ACHN (cell line): Measurements from ENCODE around the gene EIF5B.
"Not testable (repeated sequence)": the region's sequence is repeated elsewhere in the genome, so short reads cannot be mapped to it uniquely, and the experiment has no call there.

Experiments used
- DNase-seq: peaks from one replicate; pipeline ENCODE4 v3.0.0-alpha.2; 2015
- in situ Hi-C: cut with HindIII; loops from 2 replicates; pipeline ENCODE4 v1.10.0; 2017; ENCODE audit warnings: low sequenced_read_pairs, low pct_ligation_motif_present, low pct_unique_long_range_greater_than_20kb

EIF5B gene, protein sequence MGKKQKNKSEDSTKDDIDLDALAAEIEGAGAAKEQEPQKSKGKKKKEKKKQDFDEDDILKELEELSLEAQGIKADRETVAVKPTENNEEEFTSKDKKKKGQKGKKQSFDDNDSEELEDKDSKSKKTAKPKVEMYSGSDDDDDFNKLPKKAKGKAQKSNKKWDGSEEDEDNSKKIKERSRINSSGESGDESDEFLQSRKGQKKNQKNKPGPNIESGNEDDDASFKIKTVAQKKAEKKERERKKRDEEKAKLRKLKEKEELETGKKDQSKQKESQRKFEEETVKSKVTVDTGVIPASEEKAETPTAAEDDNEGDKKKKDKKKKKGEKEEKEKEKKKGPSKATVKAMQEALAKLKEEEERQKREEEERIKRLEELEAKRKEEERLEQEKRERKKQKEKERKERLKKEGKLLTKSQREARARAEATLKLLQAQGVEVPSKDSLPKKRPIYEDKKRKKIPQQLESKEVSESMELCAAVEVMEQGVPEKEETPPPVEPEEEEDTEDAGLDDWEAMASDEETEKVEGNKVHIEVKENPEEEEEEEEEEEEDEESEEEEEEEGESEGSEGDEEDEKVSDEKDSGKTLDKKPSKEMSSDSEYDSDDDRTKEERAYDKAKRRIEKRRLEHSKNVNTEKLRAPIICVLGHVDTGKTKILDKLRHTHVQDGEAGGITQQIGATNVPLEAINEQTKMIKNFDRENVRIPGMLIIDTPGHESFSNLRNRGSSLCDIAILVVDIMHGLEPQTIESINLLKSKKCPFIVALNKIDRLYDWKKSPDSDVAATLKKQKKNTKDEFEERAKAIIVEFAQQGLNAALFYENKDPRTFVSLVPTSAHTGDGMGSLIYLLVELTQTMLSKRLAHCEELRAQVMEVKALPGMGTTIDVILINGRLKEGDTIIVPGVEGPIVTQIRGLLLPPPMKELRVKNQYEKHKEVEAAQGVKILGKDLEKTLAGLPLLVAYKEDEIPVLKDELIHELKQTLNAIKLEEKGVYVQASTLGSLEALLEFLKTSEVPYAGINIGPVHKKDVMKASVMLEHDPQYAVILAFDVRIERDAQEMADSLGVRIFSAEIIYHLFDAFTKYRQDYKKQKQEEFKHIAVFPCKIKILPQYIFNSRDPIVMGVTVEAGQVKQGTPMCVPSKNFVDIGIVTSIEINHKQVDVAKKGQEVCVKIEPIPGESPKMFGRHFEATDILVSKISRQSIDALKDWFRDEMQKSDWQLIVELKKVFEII

DNA sequence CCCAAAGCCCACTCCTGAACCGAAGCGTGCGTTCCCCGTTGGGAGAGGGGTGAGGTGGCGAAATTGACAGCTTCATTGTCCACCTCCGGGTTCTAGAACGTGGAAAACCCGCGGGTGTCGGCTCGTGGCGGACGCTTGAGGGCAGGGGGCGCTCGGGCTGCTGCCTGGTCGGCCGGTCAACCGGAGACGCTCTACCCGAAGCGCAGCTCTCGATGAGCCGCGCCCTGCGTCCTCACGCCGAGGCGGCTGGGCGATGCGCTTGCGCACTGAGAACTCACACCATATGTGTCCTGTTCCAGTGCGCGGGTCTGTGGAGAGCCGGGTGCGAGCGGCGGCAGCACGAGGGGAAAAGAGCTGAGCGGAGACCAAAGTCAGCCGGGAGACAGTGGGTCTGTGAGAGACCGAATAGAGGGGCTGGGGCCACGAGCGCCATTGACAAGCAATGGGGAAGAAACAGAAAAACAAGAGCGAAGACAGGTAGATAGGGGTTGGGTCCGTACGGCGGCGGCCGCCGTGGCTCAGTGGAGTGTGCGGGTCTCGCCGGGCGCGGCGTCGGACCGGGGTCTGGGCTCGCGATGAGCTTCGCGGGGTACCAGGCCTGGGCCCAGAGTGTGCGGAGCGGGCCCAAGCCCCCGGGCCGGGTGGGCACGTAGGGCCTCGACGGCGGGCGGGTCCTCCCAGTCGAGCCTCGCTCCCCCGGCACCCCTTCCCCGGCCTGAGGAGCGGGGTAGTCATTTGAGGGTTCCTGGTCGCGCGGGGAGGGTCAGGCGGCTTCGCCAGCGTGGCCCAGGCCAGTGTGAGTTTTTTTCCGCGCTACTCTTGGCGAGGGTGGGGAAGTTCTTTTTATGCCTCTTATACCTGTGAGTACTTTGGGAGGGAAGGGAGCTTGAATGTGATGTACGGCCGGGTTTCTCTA, at the start of gene EIF5B:
Gene EIF5B, plus strand, starts transcription at position 277 of the 916 bp plus-strand sequence. Its CDS starts 166 bp downstream, at position 443.
- DNase-seq, result peak; percentile 98
- in situ Hi-C loops, result no loop called here

DNA sequence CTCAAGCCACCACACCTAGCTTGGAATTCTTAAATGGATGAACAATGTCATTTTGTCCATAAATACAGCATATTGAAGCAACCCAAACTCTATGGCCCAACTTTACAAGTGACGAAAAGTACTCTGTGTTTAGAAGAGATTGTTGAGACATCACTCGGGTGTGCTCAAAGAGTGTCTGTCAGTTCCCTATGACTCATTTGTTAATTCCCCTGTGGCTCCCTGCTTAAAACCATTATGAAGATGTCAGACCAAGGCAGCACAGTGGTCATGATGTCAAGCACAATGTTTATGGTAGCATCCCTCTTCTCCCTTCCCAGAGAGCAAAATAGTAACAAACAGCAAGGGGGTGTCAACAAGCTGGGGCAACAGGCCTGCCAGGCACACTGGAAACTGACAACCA, 39.2 kb upstream of the EIF5B start:
- no peak for DNase-seq
- in situ Hi-C loops, result no loop called here

DNA sequence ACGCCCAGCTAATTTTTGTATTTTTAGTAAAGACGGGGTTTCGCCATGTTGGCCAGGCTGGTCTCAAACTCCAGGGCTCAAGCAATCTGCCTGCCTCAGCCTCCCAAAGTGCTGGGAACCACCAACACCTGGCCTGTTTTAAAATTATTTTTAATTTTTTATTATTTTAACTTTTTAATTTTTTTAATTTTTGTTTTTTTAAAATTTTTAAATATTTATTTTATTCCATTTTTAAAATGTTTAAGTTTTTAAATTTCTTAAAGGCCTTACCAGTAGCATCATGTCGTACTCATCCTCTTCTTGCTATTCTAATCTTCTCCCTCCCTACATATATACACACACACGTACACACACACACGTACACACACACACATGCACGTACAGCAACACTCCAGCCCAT, 37.6 kb upstream of the EIF5B start:
- in situ Hi-C loops, result no loop called here
- no peak for DNase-seq

DNA sequence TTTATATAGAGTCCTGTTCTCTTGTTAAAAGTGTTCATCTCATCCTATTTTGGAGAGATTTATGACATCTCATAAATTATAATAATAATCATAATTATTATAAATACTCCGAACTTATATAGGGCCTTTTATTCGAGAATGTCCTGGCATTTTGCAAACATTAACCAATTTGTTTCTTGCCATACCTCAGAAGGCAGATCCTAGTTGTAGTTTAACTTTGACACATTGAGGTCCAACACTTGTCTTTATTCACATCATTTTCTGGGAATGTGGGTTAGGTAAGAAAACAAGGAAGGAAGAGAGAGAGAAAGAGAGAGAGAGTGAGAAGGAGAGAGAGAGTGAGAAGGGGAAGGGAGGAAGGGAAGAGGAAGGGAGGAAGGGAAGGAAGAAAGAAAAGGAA, 36.1 kb upstream of the EIF5B start, which contains the start of gene LYG1:
Gene LYG1, minus strand, starts transcription at position 101 of the 400 bp plus-strand sequence. CDS start 5,527 bp downstream, outside the sequence.
- DNase-seq, in situ Hi-C loops: not testable (repeated sequence)

DNA sequence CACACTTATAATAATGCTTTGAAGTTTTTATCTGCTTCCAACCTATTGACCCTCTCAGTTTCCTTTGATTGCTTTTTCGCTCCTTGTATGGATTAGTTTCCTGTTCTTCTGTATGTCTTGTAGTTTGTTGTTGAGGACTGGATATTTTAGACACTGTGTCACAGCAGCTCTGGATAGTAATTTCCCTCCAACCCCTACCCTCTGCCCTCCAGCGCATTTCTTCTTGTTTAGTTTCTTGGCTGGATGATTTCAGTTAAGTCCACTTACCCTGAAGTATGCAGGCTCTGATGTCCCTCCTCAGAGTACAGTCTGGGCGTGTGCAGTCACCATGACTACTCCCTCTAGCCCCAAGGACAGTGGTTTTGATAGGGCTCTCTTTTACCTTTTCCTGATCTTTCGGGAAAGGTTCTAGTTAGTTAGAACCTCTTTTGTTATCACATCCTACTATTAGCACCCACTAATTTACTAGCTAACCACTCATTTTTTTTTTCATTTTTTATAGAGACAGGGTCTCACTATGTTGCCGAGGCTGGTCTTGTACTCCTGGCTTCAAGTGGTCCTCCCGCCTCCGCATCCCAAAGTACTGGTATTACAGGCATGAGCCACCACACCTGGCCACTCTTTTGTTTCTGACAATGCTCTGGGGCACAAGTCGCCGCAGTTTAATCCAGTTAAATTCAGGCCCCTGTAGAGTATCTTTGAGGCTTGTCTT, 19.9 kb upstream of the EIF5B start:
- no peak for DNase-seq
- in situ Hi-C loops, result no loop called here

DNA sequence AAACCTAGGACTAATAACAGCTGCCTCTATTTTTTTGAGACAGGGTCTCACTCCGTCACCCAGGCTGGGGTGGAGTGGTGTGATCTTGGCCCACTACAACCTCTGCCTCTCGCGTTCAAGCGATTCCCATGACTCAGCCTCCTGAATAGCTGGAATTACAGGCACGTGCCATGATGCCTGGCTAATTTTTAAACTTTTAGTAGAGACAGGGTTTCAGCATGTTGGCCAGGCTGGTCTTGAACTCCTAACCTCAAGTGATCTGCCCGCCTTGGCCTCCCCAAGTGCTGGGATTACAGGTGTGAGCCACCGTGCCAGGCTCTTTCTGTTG, 19.4 kb upstream of the EIF5B start:
- peak; percentile 24 for DNase-seq
- in situ Hi-C loops, result not testable (repeated sequence)

DNA sequence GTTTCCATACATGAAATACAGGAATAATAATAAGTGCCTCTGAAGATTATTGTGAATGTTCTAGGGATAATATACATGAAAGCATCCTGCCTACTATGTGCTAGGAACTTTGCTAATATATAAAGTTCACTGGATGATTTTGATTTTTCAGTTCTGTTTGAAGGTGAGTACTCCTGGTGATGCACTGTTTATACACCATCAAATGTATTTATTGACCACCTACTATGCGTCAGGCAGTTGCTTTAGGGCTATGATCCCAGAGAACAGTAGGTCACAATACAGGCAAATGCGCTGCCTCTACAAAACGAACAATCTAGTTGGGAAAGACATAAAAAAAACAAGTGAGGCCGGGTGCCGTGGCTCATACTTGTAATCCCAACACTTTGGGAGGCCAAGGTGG, 11.8 kb upstream of the EIF5B start:
- in situ Hi-C loops, result no loop called here
- DNase-seq, result no peak

DNA sequence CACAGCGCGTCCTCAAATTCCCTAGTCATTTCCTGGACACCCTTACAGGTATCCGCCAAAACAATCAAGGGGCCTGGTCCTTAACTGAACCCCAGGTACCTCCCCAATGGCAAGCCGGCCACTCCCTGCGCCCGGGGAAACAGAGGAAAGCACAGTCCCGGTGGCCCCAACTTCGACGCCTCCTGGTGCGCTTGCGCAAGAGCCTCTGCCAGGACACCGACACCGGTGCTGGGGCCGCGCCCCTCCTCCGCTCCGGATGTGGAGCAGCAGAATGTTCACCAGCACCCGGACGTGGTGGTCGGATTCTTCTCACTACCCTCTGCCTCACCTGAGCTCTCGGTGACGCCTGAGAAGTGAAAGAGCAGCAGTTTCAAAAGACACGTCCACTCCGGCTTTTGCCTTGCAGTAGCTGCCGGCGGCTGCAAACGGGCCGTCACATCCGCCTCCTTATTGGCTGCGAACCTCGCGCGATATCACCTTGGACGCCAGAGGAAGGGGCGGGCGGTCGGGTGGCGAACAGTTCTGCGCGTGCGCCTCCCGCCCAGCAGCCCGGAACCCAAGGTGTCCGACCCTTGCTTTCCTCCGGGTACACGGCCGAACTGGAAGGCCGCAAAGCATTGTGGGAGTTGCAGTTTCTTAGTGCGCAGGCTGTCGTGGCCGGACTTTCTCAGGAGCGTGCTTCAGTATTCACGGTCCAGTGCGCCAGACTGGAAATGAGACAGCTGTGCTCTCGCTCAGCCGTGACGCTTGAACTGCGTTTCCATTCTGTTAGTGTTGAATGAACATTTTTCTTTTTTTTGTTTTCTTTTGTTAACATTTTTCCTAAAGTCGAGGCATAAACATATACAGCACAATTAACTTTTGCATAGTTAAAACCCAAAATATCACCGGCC, 1.0 kb upstream of the EIF5B start, which contains the start of gene TXNDC9:
Gene TXNDC9, minus strand, starts transcription at position 423 of the 893 bp plus-strand sequence. CDS start 3,123 bp downstream, outside the sequence.
- in situ Hi-C loops, result no loop called here
- peak; percentile 100 for DNase-seq

DNA sequence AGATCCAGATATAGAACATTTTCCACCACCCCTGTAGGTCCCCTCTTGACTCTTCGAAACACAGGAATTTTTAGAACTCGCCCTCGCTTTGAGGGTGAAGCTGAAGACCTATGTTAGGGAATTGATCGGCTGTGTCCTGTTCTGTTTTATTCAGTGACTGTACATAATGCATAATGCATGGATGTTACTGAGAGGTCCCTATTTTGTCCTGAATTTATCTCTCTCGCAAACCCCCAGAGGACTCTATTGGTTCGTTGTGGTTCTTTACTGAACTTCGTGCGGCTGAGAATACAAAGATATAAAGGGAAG, 431 bp upstream of the EIF5B start:
- in situ Hi-C loops, result no loop called here

DNA sequence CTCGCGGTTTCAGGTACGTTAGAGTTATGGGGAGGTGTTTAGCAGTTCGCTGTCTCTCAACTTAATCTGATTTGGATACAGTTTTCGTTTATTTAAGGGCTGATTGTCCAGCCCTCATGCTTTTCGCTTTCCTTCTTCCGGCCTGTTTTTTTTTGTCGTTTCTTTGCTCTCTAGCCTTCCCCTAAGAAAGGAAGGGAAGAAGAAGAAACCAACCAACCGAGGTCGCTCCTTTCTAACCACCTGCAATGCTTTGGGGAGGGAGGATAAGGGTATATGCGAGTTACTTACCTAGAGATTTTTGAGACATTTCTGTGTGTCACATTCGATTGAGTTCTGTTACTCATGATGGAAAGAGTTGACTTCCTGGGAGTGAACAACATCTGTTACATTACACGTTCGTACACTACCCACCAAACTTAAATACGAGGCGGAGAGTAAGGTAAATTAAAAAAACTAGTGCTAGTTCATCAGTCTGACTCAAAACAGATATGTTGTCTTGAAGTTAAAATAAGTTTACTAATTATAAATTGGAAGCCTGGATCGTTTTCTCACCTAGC, 918 bp downstream of the EIF5B start:
- peak; percentile 43 for DNase-seq
- in situ Hi-C loops, result no loop called here

More for the DNA sequence above, 431 bp upstream of the EIF5B start:
- DNase-seq, result no peak

DNA sequence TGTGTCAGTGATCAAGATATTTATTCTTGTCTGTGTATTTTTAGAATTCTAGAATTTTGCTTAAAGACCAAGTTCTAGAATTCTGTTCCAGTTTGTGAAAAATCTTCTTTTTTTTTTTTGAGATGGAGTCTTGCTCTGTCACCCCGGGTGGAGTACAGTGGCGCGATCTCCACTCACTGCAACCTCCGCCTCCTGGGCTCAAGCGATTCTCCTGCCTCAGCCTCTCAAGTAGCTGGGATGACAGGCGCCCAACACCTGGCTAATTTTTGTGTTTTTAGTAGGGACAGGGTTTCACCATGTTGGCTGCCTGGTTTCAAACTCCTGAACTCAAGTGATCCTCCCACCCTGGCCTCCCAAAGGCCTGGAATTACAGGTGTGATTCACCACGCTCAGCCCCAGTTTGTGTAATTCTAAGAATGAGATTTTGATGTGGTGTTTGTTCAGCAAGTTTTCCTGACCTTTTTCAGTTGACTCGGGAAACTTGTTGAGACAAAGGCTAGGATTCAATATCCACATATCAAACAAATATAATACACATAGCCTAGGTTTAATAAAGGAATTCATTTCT, 3.6 kb downstream of the EIF5B start:
- in situ Hi-C loops, result no loop called here
- no peak for DNase-seq

DNA sequence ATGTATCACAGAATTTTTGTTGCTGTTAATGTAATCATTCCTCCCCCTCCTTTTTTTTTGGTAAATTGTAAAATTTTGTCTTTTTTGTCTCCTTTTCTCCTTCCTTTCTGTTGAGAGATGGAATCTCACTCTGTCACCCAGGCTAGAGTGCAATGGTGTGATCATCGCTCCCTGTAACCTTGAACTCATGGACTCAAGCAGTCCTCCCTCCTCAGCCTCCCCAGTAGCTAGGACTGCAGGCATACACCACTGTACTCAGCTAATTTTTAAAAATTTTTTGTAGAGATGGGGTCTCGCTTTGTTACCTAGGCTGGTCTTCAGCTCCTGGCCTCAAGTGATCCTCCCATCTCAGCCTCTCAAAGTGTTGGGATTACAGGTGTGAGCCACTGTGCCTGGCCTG, 5.3 kb downstream of the EIF5B start:
- DNase-seq, result no peak
- in situ Hi-C loops, result no loop called here

DNA sequence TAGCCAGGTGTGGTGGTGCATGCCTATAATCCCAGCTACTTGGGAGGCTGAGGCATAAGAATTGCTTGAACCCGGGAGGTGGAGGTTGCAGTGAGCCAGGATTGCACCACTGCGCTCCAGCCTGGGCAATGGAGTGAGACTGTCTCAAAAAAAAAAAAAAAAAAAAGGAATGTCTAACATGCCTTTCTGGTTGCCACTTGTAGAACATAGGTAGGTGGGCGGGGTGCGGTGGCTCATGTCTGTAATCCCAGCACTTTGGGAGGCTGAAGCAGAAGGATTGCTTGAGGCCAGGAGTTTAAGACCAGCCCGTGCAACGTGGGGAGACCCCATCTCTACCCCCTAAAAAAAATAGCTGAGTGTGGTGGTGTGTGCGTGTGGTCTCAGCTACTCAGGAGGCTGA, 8.3 kb downstream of the EIF5B start:
- in situ Hi-C loops, DNase-seq: not testable (repeated sequence)

DNA sequence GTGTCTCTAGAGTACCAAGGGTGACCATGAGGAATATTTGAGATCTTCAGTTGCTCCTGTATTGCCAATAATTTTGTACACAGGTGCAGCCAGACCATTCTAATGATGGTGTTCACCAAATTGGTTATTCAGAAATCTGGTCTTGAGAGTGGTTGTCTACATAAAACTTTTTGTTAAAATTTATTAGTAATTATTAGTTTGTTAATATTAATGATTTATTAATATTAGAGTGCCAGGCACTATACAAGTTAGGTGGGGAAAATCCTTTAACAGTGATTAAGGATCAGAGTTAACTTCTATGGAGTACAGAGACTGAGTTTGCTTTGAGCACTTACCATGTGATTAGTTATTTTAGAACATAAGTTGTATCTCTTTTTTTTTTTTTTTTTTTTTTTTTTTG, 9.0 kb downstream of the EIF5B start:
- in situ Hi-C loops, result no loop called here
- DNase-seq, result no peak

DNA sequence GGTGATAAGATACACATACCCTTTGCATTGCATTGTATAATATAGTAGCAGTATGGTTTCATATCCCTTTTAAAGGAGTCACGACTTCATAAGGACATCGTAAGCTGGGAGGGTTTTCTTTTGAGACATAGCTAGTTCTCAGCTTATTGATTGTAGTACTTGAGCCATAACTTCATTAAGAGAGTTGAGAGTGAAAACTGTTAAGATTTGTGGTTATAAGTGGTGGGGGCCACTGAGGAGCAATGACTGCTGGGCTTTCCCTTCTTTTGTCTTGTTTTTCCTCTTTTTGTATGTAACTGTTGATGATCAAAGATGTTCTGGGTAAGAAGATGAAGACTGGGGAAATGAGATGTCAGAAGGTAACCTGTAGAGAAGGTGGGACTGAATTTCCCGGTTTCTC, 11.0 kb downstream of the EIF5B start:
- in situ Hi-C loops, result no loop called here
- no peak for DNase-seq

DNA sequence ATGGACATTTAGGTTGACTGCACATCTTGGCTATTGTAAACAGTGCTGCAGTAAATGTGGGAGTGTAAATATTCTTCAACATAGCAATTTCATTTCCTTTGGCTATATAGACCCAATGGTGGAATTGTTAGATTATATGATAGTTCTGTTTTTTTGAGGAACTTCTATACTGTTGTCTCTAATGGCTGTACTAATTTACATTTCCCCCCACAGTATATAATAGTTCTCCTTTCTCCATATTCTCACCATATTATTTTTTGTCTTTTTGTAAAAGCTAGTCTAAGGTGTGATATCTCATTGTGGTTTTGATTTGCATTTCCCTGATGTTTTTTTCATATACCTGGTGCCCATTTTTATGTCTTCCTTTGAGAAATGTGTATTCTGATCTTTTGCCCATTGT, 13.0 kb downstream of the EIF5B start:
- no peak for DNase-seq
- in situ Hi-C loops, result no loop called here
